ENCODE measurements around the gene TRIP4. TPM values are rescaled to one million over a fixed set of nuclear protein-coding genes. Genes with fewer than 3 reads are reported as not detected.
A peak's percentile ranks its signal among the peaks of the same experiment; 100 is the strongest.

TRIP4 gene
- total RNA-seq, 1 experiment from 2014 or later: 21.7 TPM

DNA sequence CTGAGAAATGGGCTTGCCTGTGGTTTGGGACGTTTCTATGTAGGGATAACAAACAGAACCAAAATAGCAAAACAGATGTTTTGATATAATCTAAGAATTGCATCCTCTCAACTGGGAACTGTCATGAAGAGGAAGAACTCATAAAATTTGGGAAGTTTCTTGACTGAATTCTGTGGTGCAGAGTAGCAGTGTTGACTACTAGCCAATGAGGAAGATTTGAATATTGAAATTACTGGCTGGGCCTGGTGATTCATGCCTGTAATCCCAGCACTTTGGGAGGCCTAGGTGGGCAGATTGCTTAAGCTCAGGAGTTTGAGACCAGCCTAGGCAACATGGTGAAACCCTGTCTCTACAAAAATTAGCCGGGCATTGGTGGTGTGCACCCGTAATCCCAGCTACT lies 114.9 kb downstream of the TRIP4 start:
- no peak overlapping the region for H2AK5ac ChIP-seq (ENCODE audit: insufficient read length, low read length)
- no CpG with 5 or more reads among the region's 3 CpGs for WGBS (ENCODE audit: extremely low coverage, insufficient read length, low lambda C conversion rate)
- Mint-ChIP-seq H3K9me3 (no peaks in the 10 kb centered on the region), H3K4me3 (no peak overlapping the region), H3K4me1 (peaks cover 17 to 21% of the 10 kb centered on the region in 2 experiments), H3K27me3 (ENCODE audit: low read depth) (no peaks in the 10 kb centered on the region), H3K27ac (peak overlapping the region in 1 of 3 experiments; percentile 53; a peak in 2 of 7 replicates), H3K36me3 (ENCODE audit: insufficient read depth in 1 of 3, low read depth in 3 of 3) (peaks cover 14 to 38% (median 33%) of the 10 kb centered on the region in 3 experiments)
- DNase-seq: no peak
- no peak overlapping the region for H3K23ac ChIP-seq (ENCODE audit: insufficient read length, low read depth, low read length)
- no peak overlapping the region for H2BK12ac ChIP-seq (ENCODE audit: insufficient read length, low read depth, low read length)
- H3K18ac ChIP-seq (ENCODE audit: insufficient read length, low read depth, low read length): no peak overlapping the region
- H3K4me2 ChIP-seq (ENCODE audit: insufficient read depth, insufficient read length, low read length): no peak overlapping the region
- H3K27me3 ChIP-seq (ENCODE audit: insufficient read depth, low read length): no peaks in the 10 kb centered on the region
- H3T11ph ChIP-seq (ENCODE audit: low read length): no peak overlapping the region
- no peak overlapping the region for H4K91ac ChIP-seq (ENCODE audit: insufficient read length, low read depth, low read length)
- H2BK5ac ChIP-seq (ENCODE audit: insufficient read length, low read length): no peak overlapping the region
- H3K27ac ChIP-seq (ENCODE audit: insufficient read length, low read depth, low read length): no peak overlapping the region
- no peak overlapping the region for H4K5ac ChIP-seq (ENCODE audit: insufficient read length, low read depth, low read length)
- H2BK15ac ChIP-seq (ENCODE audit: low read depth, low read length): no peak overlapping the region
- H3K9ac ChIP-seq (ENCODE audit: extremely low read depth, insufficient read length, low read length): no peak overlapping the region
- H3K14ac ChIP-seq (ENCODE audit: insufficient read depth, low read length): no peak overlapping the region
- no peaks in the 10 kb centered on the region for H4K20me1 ChIP-seq (ENCODE audit: control insufficient read depth, insufficient read depth, insufficient read length)
- H4K8ac ChIP-seq (replicated peaks; ENCODE audit: insufficient read length, low read depth, low read length): no peak overlapping the region
- peaks cover 3% of the 10 kb centered on the region; the same call in 1 of the 2 replicates for H3K79me2 ChIP-seq (ENCODE audit: insufficient read depth, low read length)
- H2BK20ac ChIP-seq (ENCODE audit: low read depth, low read length, poor library complexity, severe bottlenecking): no peak overlapping the region
- TF ChIP-seq, protein P1, sequence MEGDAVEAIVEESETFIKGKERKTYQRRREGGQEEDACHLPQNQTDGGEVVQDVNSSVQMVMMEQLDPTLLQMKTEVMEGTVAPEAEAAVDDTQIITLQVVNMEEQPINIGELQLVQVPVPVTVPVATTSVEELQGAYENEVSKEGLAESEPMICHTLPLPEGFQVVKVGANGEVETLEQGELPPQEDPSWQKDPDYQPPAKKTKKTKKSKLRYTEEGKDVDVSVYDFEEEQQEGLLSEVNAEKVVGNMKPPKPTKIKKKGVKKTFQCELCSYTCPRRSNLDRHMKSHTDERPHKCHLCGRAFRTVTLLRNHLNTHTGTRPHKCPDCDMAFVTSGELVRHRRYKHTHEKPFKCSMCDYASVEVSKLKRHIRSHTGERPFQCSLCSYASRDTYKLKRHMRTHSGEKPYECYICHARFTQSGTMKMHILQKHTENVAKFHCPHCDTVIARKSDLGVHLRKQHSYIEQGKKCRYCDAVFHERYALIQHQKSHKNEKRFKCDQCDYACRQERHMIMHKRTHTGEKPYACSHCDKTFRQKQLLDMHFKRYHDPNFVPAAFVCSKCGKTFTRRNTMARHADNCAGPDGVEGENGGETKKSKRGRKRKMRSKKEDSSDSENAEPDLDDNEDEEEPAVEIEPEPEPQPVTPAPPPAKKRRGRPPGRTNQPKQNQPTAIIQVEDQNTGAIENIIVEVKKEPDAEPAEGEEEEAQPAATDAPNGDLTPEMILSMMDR (conservative IDR thresholded peaks at IDR 0.05): no peak
- H2AFZ ChIP-seq (ENCODE audit: low read length): no peak overlapping the region
- peaks cover 3% of the 10 kb centered on the region for H3K4me1 ChIP-seq (ENCODE audit: insufficient read depth, low read length)
- H3K9me3 ChIP-seq (ENCODE audit: control insufficient read depth, low read depth, low read length): no peaks in the 10 kb centered on the region
- no peak overlapping the region for H2BK120ac ChIP-seq (ENCODE audit: low read depth, low read length, poor library complexity, severe bottlenecking)
- peaks cover 11% of the 10 kb centered on the region for H3K79me1 ChIP-seq (ENCODE audit: insufficient read depth, low read depth, low read length, poor library complexity, severe bottlenecking)
- H3K23me2 ChIP-seq (ENCODE audit: insufficient read length, low read depth, low read length, poor library complexity, severe bottlenecking): no peaks in the 10 kb centered on the region
- no peak overlapping the region for H3K4ac ChIP-seq (ENCODE audit: low read depth, low read length)
- no peak overlapping the region for H3K56ac ChIP-seq (ENCODE audit: insufficient read length, low read depth, low read length)
